Measurements from ENCODE around the gene SECISBP2. TPM values are rescaled to one million over a fixed set of nuclear protein-coding genes. Genes with fewer than 3 reads are reported as not detected.

SECISBP2 gene
- total and polyA plus RNA-seq, 2 experiments from 2014 or later, result 77.7 to 86.8 TPM

- Histone ChIP-seq H3K27me3 (ENCODE audit: insufficient read depth) (no peaks in the 10 kb centered on the region), H3K4me3 (no peak overlapping the region), H3F3A (replicated peaks; ENCODE audit: low read depth) (no peaks in the 10 kb centered on the region), H3K36me3 (ENCODE audit: insufficient read depth) (peaks cover 12% of the 10 kb centered on the region; the same call in 1 of the 2 replicates), H3K4me1 (ENCODE audit: insufficient read depth) (no peaks in the 10 kb centered on the region), H3K27ac (ENCODE audit: low read depth) (no peak overlapping the region), H2AFZ (no peak overlapping the region), H3K9me2 (ENCODE audit: insufficient read depth) (no peaks in the 10 kb centered on the region), H3K79me2 (replicated peaks; ENCODE audit: insufficient read depth) (no peaks in the 10 kb centered on the region), H3K4me2 (no peak overlapping the region), H4K20me1 (replicated peaks; ENCODE audit: insufficient read depth) (peaks cover 7% of the 10 kb centered on the region; the same call in 1 of the 2 replicates)
- Mint-ChIP-seq H3K9me3 (no peaks in the 10 kb centered on the region), H3K4me3 (no peak overlapping the region), H3K27ac (no peak overlapping the region), H3K4me1 (no peaks in the 10 kb centered on the region), H3K27me3 (ENCODE audit: insufficient read depth, low read depth, poor library complexity) (peaks cover 4% of the 10 kb centered on the region), H3K36me3 (ENCODE audit: low read depth) (peaks cover 57% of the 10 kb centered on the region)
- TF ChIP-seq NANOG (IDR thresholded peaks at IDR 0.05; ENCODE audit: borderline replicate concordance), result no peak
- TF ChIP-seq ZNF331 (CRISPR knock-in tag; IDR thresholded peaks at IDR 0.05; ENCODE audit: low read depth), result no peak
- no peak for TF ChIP-seq POLR2AphosphoS5 (IDR thresholded peaks at IDR 0.05; ENCODE audit: low read depth)
- TF ChIP-seq STAT1 (IDR thresholded peaks at IDR 0.05; ENCODE audit: unreplicated experiment), result no peak
- no peak for TF ChIP-seq CTCF (conservative IDR thresholded peaks at IDR 0.05; ENCODE audit: low read depth in 2 of 2)
- TF ChIP-seq ZNF114 (CRISPR knock-in tag; IDR thresholded peaks at IDR 0.05), result no peak
- TF ChIP-seq ZNF462 (CRISPR knock-in tag; IDR thresholded peaks at IDR 0.05), result no peak
- TF ChIP-seq ETS1 (IDR thresholded peaks at IDR 0.05), result no peak
- TF ChIP-seq EZH2phosphoT487 (IDR thresholded peaks at IDR 0.05; ENCODE audit: unreplicated experiment), result no peak
- no peak for TF ChIP-seq EZH2 (IDR thresholded peaks at IDR 0.05; ENCODE audit: low read depth, unreplicated experiment)
- no peak for TF ChIP-seq REST (IDR thresholded peaks at IDR 0.05; ENCODE audit: unreplicated experiment)
- TF ChIP-seq CREB1 (CRISPR knock-in tag; IDR thresholded peaks at IDR 0.05; ENCODE audit: low read depth), result no peak
- TF ChIP-seq JUNB (IDR thresholded peaks at IDR 0.05; ENCODE audit: unreplicated experiment), result no peak
- DNase-seq (ENCODE audit: low spot score), result no peak
- no peak for ATAC-seq
Observed at GRCh38 chr9:89398621-89399020, 80.3 kb downstream of the SECISBP2 start.

All from GM23338 (cell line).